ENCODE measurements around the gene NUDT4. TPM values are rescaled to one million over a fixed set of nuclear protein-coding genes. Genes with fewer than 3 reads are reported as not detected.

NUDT4 gene
- total RNA-seq, 3 donors from 2014 or later: 51.1 to 94.3 (median 72.4) TPM

DNA sequence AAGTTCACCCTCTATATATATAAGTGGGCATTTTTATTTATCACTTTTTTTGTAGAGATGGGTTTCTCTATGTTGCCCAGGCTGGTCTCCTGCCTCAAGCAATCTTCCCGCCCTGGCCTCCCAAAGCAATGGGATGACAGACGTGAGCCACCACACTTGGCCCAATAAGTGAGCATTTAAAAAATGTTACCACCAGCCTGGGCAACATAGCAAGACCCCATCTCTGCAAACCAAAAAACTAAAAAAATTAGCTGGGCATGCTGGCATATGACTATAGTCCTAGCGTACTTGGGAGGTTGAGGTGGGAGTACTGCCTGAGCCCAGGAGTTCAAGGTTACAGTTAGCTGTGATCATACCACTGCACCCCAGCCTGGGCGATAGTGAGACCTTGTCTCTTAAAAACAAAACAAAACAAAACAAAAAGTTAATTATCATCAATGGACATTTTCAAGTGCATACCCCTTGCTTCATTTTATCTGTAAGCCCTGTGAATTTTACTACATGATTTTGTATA is 40.3 kb downstream of the NUDT4 start:
- H3K27ac ChIP-seq: no peak overlapping the region
- H3K4me1 ChIP-seq: no peaks in the 10 kb centered on the region
- H3K9me3 ChIP-seq: no peaks in the 10 kb centered on the region
- no peak for TF ChIP-seq CTCF (IDR thresholded peaks at IDR 0.05)
- TF ChIP-seq POLR2A (IDR thresholded peaks at IDR 0.05): no peak
- no peak for TF ChIP-seq POLR2AphosphoS5 (IDR thresholded peaks at IDR 0.05)
- intact Hi-C loops (cut with DNase I; ENCODE audit: low total_unique reads): no loop called here
- no peak for DNase-seq (ENCODE audit: low spot score in 2 of 2)
- no peak overlapping the region for H3K4me3 ChIP-seq
- H3K36me3 ChIP-seq: no peaks in the 10 kb centered on the region
- H3K27me3 ChIP-seq: no peaks in the 10 kb centered on the region

GRCh38 chr12:93419388-93420034 is 41.8 kb downstream of the NUDT4 start:
- TF ChIP-seq POLR2AphosphoS5 (IDR thresholded peaks at IDR 0.05): no peak
- peak; percentile 63 to 72 (median 71) for TF ChIP-seq CTCF (IDR thresholded peaks at IDR 0.05)
- TF ChIP-seq POLR2A (IDR thresholded peaks at IDR 0.05): no peak
- Histone ChIP-seq H3K36me3 (no peaks in the 10 kb centered on the region), H3K27me3 (no peaks in the 10 kb centered on the region), H3K27ac (no peak overlapping the region), H3K9me3 (no peaks in the 10 kb centered on the region), H3K4me3 (no peak overlapping the region), H3K4me1 (peaks cover 0 to 10% of the 10 kb centered on the region in 2 donors)
- DNase-seq (ENCODE audit: low spot score in 2 of 2): no peak
- intact Hi-C loops (cut with DNase I; ENCODE audit: low total_unique reads): loop anchor here (1.0 kb wide), 1 partner anchor 7 kb away; no protein-coding TSS in a partner anchor

DNA sequence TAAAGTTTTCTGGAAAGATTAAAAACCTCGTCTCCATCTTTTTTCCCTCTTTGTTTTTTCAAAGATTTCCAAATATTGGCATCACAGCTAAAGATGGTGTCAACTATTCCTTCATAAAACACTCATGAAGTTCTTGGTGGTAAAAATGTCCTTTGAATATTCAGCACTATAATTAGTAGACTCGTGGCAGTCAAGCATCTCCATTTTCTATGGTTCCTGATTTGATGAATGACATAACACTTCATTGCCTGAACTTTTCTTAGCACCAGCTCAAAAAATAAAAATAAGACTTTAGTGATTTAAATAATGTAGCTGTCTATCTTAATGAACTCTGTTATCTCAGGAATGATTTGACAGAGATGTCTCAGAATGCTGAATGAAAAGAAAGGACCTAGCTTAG is 44.3 kb downstream of the NUDT4 start:
- H3K9me3 ChIP-seq: no peaks in the 10 kb centered on the region
- H3K27ac ChIP-seq: no peak overlapping the region
- peaks cover 0 to 10% of the 10 kb centered on the region in 2 donors for H3K4me1 ChIP-seq
- TF ChIP-seq POLR2AphosphoS5 (IDR thresholded peaks at IDR 0.05): no peak
- no peak for DNase-seq (ENCODE audit: low spot score in 2 of 2)
- no peaks in the 10 kb centered on the region for H3K27me3 ChIP-seq
- H3K4me3 ChIP-seq: no peak overlapping the region
- intact Hi-C loops (cut with DNase I; ENCODE audit: low total_unique reads): no loop called here
- H3K36me3 ChIP-seq: no peaks in the 10 kb centered on the region

DNA sequence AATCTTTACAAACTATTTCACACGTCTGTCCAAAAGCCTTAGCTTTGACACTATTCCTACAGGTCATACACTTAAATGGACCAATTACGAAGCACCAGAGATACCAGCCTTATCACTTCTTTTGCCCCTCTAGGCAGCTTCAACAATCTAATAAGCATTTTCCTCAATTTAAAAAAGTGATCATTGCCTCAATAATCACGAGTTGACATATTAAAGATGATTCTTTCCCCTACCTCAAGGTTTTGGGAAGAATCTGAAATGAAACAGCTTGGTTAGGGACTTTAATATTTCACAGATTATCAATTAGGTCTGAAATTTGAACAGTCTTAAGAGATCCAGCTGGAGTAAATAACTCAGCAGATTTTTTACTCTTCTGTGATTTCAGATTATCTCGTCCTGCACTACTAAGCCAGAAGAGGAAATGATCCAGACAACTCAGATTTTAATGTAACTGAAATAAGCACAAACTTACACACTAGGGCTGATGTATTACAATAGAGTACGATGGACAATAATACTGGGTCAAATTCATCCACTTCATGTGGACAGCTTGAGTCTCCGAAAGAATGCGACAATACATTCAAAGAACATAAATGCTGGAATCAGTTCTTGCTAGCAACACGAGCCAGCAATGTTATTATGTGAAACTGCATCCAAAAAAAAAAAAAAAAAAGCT is 48.1 kb downstream of the NUDT4 start:
- no peak for DNase-seq (ENCODE audit: low spot score in 2 of 2)
- Histone ChIP-seq H3K4me1 (peaks cover 0 to 10% of the 10 kb centered on the region in 2 donors), H3K27ac (no peak overlapping the region), H3K27me3 (no peaks in the 10 kb centered on the region), H3K4me3 (no peak overlapping the region), H3K9me3 (no peaks in the 10 kb centered on the region), H3K36me3 (no peaks in the 10 kb centered on the region)
- intact Hi-C loops (cut with DNase I; ENCODE audit: low total_unique reads): no loop called here
- TF ChIP-seq POLR2A (IDR thresholded peaks at IDR 0.05) (no peak), CTCF (IDR thresholded peaks at IDR 0.05) (no peak), POLR2AphosphoS5 (IDR thresholded peaks at IDR 0.05) (no peak)

GRCh38 chr12:93426412-93426805 is 48.7 kb downstream of the NUDT4 start:
- no peaks in the 10 kb centered on the region for H3K27me3 ChIP-seq
- intact Hi-C loops (cut with DNase I; ENCODE audit: low total_unique reads): no loop called here
- no peaks in the 10 kb centered on the region for H3K9me3 ChIP-seq
- H3K36me3 ChIP-seq: no peaks in the 10 kb centered on the region
- no peak for TF ChIP-seq CTCF (IDR thresholded peaks at IDR 0.05)
- no peak for TF ChIP-seq POLR2A (IDR thresholded peaks at IDR 0.05)
- no peak for TF ChIP-seq POLR2AphosphoS5 (IDR thresholded peaks at IDR 0.05)
- peak overlapping the region in 1 of 2 donors; percentile 12 for H3K27ac ChIP-seq
- peaks cover 0 to 10% of the 10 kb centered on the region in 2 donors for H3K4me1 ChIP-seq
- no peak overlapping the region for H3K4me3 ChIP-seq
- no peak for DNase-seq (ENCODE audit: low spot score in 2 of 2)

Measured in breast epithelium (tissue), 4 donors.